Osteoblast (primary cell): ENCODE data around the gene ZFPM1. TPM values are rescaled to one million over a fixed set of nuclear protein-coding genes. Genes with fewer than 3 reads are reported as not detected.

Experiments used
- DNase-seq: peaks from one replicate; pipeline ENCODE4 v3.0.0; 2011; ENCODE audit warnings: low spot score, mixed read lengths; ENCODE audit not compliant: insufficient read length; ENCODE audit errors: missing footprints
- H2AFZ ChIP-seq: 2 replicates; pipeline ENCODE4 v1.6.0; 2011; ENCODE audit warnings: mild to moderate bottlenecking, low read length
- H3K27ac ChIP-seq: 2 replicates; pipeline ENCODE4 v1.5.1; 2011; ENCODE audit warnings: mild to moderate bottlenecking, low read depth, low read length, moderate library complexity
- H3K27me3 ChIP-seq: 2 replicates; pipeline ENCODE4 v1.6.0; 2012; ENCODE audit warnings: mild to moderate bottlenecking, control low read depth, inconsistent platforms, low read length, moderate library complexity; ENCODE audit not compliant: insufficient read depth
- H3K36me3 ChIP-seq: 2 replicates; pipeline ENCODE4 v1.5.1; 2011; ENCODE audit warnings: mild to moderate bottlenecking, low read length, control low read depth, moderate library complexity; ENCODE audit not compliant: insufficient read depth
- H3K4me1 ChIP-seq: 2 replicates; pipeline ENCODE4 v1.5.1; 2011; ENCODE audit warnings: mild to moderate bottlenecking, low read length, control low read depth, moderate library complexity; ENCODE audit not compliant: insufficient read depth
- H3K4me2 ChIP-seq: 2 replicates; pipeline ENCODE4 v1.6.0; 2011; ENCODE audit warnings: mild to moderate bottlenecking, low read length; ENCODE audit not compliant: insufficient read depth
- H3K4me3 ChIP-seq: fragments of 200-600 bp; sonication (generic); 3 replicates; pipeline ENCODE4 v1.5.1; 2012; ENCODE audit warnings: mild to moderate bottlenecking, low read length, inconsistent platforms; ENCODE audit not compliant: insufficient read depth
- H3K79me2 ChIP-seq: 2 replicates; pipeline ENCODE4 v1.6.0; 2012; ENCODE audit warnings: mild to moderate bottlenecking, low read length, control low read depth, inconsistent platforms; ENCODE audit not compliant: insufficient read depth
- H3K9me3 ChIP-seq: 2 replicates; pipeline ENCODE4 v1.5.1; 2011; ENCODE audit warnings: low read depth, low read length, control low read depth
- H4K20me1 ChIP-seq: 2 replicates; pipeline ENCODE4 v1.6.0; 2012; ENCODE audit warnings: mild to moderate bottlenecking, low read length, control low read depth; ENCODE audit not compliant: insufficient read depth
- total RNA-seq: library from RNA; depleted of rRNA; stranded (reverse); fragments of >200 nt; gene quantifications from 2 replicates; pipeline ENCODE4 v1.2.3, GENCODE V29; 2012
- TF ChIP-seq, protein P1 (sequence below): IDR thresholded peaks from 2 replicates; pipeline ENCODE4 v1.5.1; 2011; ENCODE audit warnings: mild to moderate bottlenecking, low read depth, low read length, moderate library complexity; ENCODE audit errors: extremely low read depth

Gene ZFPM1
- total RNA-seq, 1 donor: 2.2 TPM

DNA sequence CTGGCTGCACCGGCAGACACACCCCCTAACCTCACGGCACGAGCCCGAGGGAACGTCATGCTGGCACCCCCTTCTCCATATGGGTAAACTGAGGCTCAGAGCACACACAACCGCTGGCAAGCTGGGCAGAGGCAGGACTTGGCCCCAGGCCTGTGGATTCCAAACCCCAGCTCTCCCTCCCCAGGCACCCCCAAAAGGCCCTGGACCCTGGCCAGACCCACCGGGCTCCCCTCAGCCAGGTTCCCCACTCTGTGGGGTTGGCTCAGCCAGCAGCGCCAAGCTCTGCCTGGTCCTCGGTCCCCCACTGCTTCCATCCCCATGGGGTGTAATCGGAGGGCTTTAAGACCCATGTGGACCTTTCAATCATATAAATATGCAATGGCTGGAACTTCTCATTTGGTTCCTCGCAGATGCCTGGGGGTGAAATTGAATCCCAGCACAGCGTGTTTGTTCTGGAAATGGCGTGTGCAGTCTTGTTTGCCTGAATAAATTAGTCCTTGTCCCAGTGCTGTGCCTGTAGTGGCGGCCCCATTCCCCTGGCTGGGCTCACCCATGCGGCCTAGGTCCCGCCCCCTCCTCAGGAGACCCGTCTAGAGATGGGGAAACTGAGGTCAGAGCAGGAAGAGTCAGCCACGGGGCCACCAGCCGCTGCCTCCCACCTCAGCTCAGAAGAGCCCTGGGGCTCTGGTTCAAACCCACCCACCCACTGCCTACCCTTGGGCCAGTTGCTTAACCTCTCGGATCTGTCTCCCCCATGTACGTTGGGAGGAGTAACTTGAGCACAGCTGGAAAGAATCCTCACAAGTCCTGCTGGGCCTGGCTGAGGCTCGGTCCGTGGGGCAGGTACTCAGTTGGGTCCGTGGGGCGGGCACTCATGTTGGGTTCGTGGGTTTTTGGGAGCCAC, 57.3 kb downstream of the ZFPM1 start:
- Histone ChIP-seq H2AFZ (no peak overlapping the region), H3K4me3 (no peak overlapping the region), H3K9me3 (no peaks in the 10 kb centered on the region), H3K27ac (no peak overlapping the region), H3K4me2 (no peak overlapping the region), H3K27me3 (no peaks in the 10 kb centered on the region), H3K36me3 (no peaks in the 10 kb centered on the region), H4K20me1 (no peaks in the 10 kb centered on the region), H3K79me2 (no peaks in the 10 kb centered on the region), H3K4me1 (no peaks in the 10 kb centered on the region)
- no peak for DNase-seq
- TF ChIP-seq, protein P1, sequence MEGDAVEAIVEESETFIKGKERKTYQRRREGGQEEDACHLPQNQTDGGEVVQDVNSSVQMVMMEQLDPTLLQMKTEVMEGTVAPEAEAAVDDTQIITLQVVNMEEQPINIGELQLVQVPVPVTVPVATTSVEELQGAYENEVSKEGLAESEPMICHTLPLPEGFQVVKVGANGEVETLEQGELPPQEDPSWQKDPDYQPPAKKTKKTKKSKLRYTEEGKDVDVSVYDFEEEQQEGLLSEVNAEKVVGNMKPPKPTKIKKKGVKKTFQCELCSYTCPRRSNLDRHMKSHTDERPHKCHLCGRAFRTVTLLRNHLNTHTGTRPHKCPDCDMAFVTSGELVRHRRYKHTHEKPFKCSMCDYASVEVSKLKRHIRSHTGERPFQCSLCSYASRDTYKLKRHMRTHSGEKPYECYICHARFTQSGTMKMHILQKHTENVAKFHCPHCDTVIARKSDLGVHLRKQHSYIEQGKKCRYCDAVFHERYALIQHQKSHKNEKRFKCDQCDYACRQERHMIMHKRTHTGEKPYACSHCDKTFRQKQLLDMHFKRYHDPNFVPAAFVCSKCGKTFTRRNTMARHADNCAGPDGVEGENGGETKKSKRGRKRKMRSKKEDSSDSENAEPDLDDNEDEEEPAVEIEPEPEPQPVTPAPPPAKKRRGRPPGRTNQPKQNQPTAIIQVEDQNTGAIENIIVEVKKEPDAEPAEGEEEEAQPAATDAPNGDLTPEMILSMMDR: no peak

DNA sequence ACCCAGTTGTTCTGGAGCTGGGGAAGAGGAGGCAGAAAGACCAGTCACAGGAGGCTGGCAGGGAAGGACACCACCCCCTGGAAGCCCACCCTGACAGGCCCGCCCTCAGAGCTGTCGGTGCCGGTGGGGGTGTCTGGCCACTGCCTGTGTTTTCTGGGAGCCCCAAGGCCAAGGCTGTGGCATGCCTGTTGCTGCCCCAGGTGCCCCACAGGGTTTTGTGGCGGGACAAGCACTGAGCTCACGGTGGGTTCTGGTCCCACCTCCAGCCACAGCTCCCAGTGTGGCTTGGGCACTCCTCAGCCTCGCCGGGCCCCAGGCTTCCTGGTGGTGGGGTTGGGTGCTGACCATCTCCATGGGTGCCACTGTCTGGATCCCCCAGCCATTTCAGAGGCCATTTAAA, 58.0 kb downstream of the ZFPM1 start:
- H3K4me2 ChIP-seq: no peak overlapping the region
- H3K9me3 ChIP-seq: no peaks in the 10 kb centered on the region
- H3K4me3 ChIP-seq: no peak overlapping the region
- DNase-seq: no peak
- H3K27ac ChIP-seq: no peak overlapping the region
- no peak overlapping the region for H2AFZ ChIP-seq
- no peaks in the 10 kb centered on the region for H3K27me3 ChIP-seq
- no peaks in the 10 kb centered on the region for H3K36me3 ChIP-seq
- no peaks in the 10 kb centered on the region for H3K79me2 ChIP-seq
- no peaks in the 10 kb centered on the region for H4K20me1 ChIP-seq
- TF ChIP-seq, protein P1: no peak
- no peaks in the 10 kb centered on the region for H3K4me1 ChIP-seq

DNA sequence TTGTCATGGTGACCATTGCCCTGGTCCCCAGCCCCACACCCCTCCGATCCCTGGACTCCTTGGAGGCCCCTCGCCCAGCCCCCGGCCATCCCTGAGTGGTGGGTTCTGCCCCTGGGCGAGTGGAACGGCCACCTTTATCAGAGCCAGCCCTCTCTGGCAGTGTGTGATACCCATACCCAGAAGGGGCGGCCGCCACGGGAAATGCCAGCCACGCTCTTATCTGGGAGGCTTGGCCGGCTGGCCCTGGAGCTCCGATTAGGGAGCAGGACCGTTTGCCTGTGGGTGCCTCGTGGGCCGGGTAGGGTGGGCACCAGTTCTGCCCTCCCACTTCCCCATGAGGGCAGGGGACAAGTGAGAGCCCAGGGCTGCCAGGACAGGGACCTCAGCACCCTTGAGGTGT, 58.8 kb downstream of the ZFPM1 start:
- Histone ChIP-seq H3K9me3 (no peaks in the 10 kb centered on the region), H3K27me3 (no peaks in the 10 kb centered on the region), H3K4me1 (no peaks in the 10 kb centered on the region), H3K4me3 (no peak overlapping the region), H3K79me2 (no peaks in the 10 kb centered on the region), H2AFZ (no peak overlapping the region), H3K36me3 (no peaks in the 10 kb centered on the region), H4K20me1 (no peaks in the 10 kb centered on the region), H3K4me2 (no peak overlapping the region), H3K27ac (no peak overlapping the region)
- no peak for DNase-seq
- TF ChIP-seq, protein P1: no peak

DNA sequence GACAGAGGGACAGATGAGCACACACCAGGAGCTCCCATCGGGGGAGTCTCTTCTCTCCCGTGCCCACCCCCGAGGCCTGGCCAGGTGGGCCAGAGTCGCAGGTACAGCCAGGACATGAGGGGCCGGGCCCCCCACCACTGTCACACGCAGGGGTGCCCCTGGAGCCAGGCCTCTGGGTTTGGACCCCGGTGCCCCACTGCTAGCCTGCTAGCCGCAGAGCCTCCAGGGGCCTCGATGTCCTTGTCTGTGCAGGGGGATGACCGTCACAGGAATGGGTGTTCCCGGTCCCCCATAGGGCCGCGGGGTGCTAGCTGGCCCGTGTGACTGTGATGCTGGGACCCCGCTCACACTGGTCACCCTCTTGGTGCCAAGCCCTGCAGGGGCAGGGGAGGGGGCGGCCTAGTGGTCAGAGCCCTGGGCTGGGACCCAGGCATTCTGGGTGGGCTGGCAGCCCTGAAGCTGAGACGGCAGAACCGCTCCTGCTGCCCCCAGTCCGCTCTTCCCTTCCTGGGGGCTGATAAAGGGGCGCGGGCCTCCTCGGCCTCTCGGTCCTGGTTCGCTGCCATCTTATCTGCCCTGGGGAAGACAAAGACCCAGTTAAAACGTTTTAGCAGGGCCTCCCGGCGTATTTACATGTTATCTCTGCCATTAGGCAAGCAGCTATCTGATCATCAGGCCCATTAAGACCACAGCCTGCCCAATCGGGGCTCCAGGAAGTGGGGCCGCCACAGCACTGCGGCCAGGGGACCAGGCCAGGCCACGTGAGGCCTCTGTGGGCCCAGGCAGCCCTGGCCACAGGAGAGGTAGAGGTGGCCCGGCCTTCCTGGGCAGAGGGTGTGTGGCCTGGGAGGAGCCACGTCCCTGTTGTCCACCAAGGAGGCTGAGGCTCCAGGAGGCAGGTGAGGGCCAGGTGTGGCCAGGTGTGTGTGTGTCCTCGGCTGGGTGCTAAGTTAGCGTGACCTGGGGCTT, 59.9 kb downstream of the ZFPM1 start:
- Histone ChIP-seq H3K4me1 (no peaks in the 10 kb centered on the region), H3K4me3 (no peak overlapping the region), H3K79me2 (no peaks in the 10 kb centered on the region), H3K27ac (no peak overlapping the region), H3K27me3 (no peaks in the 10 kb centered on the region), H3K9me3 (no peaks in the 10 kb centered on the region), H3K4me2 (no peak overlapping the region), H2AFZ (no peak overlapping the region), H3K36me3 (no peaks in the 10 kb centered on the region), H4K20me1 (no peaks in the 10 kb centered on the region)
- TF ChIP-seq, protein P1: no peak
- DNase-seq: no peak
